Lung (tissue), 12 donors: ENCODE data around the gene CALHM5. TPM values are rescaled to one million over a fixed set of nuclear protein-coding genes. Genes with fewer than 3 reads are reported as not detected.
A peak's percentile ranks its signal among the peaks of the same experiment; 100 is the strongest.

Experiments used
- ATAC-seq: fragments of 200-7000 bp; cut with Tn5 transposase; one replicate; pipeline ENCODE4 v1.9.1; 2020; ENCODE audit warnings: moderate number of reproducible peaks; ENCODE audit not compliant: insufficient read depth, low FRiP score
- DNase-seq, 3 donors: peaks; one replicate each; pipeline ENCODE4 v3.0.0-alpha.2; 2013 to 2017
- H3K27ac ChIP-seq, 2 donors: one replicate each; pipeline ENCODE4 v1.5.1; 2013; ENCODE audit warnings: mild to moderate bottlenecking in 2 of 2, moderate library complexity in 2 of 2, control low read depth in 1 of 2, inconsistent platforms in 1 of 2, low read depth in 1 of 2, low read length in 1 of 2
- H3K27me3 ChIP-seq, 3 donors: one replicate each; pipeline ENCODE4 v1.5.1; 2013; ENCODE audit warnings: low read length in 2 of 3; ENCODE audit not compliant: control insufficient read depth in 3 of 3, insufficient read depth in 3 of 3
- H3K36me3 ChIP-seq, 4 donors: one replicate each; pipeline ENCODE4 v1.5.1; 2013; ENCODE audit warnings: low read length in 4 of 4, mild to moderate bottlenecking in 1 of 4, moderate library complexity in 1 of 4; ENCODE audit not compliant: control insufficient read depth in 4 of 4, insufficient read depth in 4 of 4
- H3K4me1 ChIP-seq, 5 donors: one replicate each; pipeline ENCODE4 v1.5.1; 2013; ENCODE audit warnings: low read length in 5 of 5, mild to moderate bottlenecking in 2 of 5, moderate library complexity in 1 of 5; ENCODE audit not compliant: control insufficient read depth in 5 of 5, insufficient read depth in 5 of 5
- H3K4me3 ChIP-seq: one replicate; pipeline ENCODE4 v1.5.1; 2013; ENCODE audit warnings: mild to moderate bottlenecking, control low read depth, moderate library complexity
- H3K9ac ChIP-seq, 2 donors: one replicate each; pipeline ENCODE4 v1.5.1; 2013; ENCODE audit warnings: low read length in 2 of 2, control low read depth in 1 of 2; ENCODE audit not compliant: insufficient read depth in 1 of 2
- H3K9me3 ChIP-seq, 4 donors: one replicate each; pipeline ENCODE4 v1.5.1; 2013; ENCODE audit warnings: low read length in 3 of 4, mild to moderate bottlenecking in 1 of 4, moderate library complexity in 1 of 4; ENCODE audit not compliant: control insufficient read depth in 4 of 4, insufficient read depth in 3 of 4
- CTCF ChIP-seq: IDR thresholded peaks from 2 replicates; pipeline ENCODE4 v1.5.1; 2012; ENCODE audit warnings: mild to moderate bottlenecking; ENCODE audit errors: control extremely low read depth, extremely low read depth
- WGBS, 2 donors: extraction: QIAGEN DNeasy Blood & Tissue Kit; methylation state at CpG; one replicate each; pipeline ENCODE4 v1.1.7; 2013; 5-methylcytosine and 5-hydroxymethylcytosine counted together
- polyA plus RNA-seq, 2 donors: library from polyadenylated mRNA; stranded (reverse); fragments of 200-250 nt; gene quantifications; one replicate each; pipeline ENCODE4 v1.2.1, GENCODE V29; 2013
- total RNA-seq, 2 donors: library from RNA; depleted of rRNA in 1 of 2; stranded (reverse); fragments of >200 nt in 1 of 2; gene quantifications; one replicate each; pipeline ENCODE4 v1.2.1, GENCODE V29; 2014 to 2021
- donor health status: control.
- donor health status: control.
- donor health status: Bipolar disorder and iron deficiency.
- donor health status: healthy.
- donor health status: DM: yes; HTN: yes; CAD: no.

The CALHM5 gene
- total and polyA plus RNA-seq, 4 donors = 0.41 to 3.0 (median 1.0) TPM

- 93 to 95% methylated on average over 9 of the region's 9 CpGs for WGBS, 2 donors
- ATAC-seq (no peak), DNase-seq (no peak)
- H3K27ac ChIP-seq = no peak overlapping the region
- no peak overlapping the region for H3K4me3 ChIP-seq
- H3K9me3 ChIP-seq = no peaks in the 10 kb centered on the region
- H3K36me3 ChIP-seq = no peaks in the 10 kb centered on the region
- H3K27me3 ChIP-seq = no peaks in the 10 kb centered on the region
- H3K9ac ChIP-seq = no peak overlapping the region
- no peak for TF ChIP-seq CTCF
- peaks cover 0 to 41% (median 2%) of the 10 kb centered on the region in 5 donors for H3K4me1 ChIP-seq
Observed at GRCh38 chr6:116563830-116564229, 52.4 kb downstream of the CALHM5 start.

- Histone ChIP-seq H3K27ac (no peak overlapping the region), H3K36me3 (no peaks in the 10 kb centered on the region), H3K9me3 (no peaks in the 10 kb centered on the region), H3K27me3 (no peaks in the 10 kb centered on the region), H3K9ac (no peak overlapping the region), H3K4me1 (peaks cover 0 to 41% (median 2%) of the 10 kb centered on the region in 5 donors), H3K4me3 (no peak overlapping the region)
- 86 to 92% methylated on average over 7 of the region's 7 CpGs for WGBS, 2 donors
- DNase-seq (no peak), ATAC-seq (no peak)
- TF ChIP-seq CTCF = no peak
Observed at GRCh38 chr6:116564311-116564710, 52.9 kb downstream of the CALHM5 start.

GRCh38 chr6:116564921-116565872 is 53.8 kb downstream of the CALHM5 start:
- no peak overlapping the region for H3K27ac ChIP-seq
- H3K4me3 ChIP-seq = no peak overlapping the region
- no peaks in the 10 kb centered on the region for H3K36me3 ChIP-seq
- no peak for TF ChIP-seq CTCF
- ATAC-seq (peak; percentile 28), DNase-seq (peak; percentile 27 to 38 (median 34))
- no peaks in the 10 kb centered on the region for H3K27me3 ChIP-seq
- 62 to 64% methylated on average over 42 of the region's 42 CpGs for WGBS, 2 donors
- H3K9ac ChIP-seq = peak overlapping the region in 1 of 2 donors; percentile 11
- peaks cover 0 to 45% (median 2%) of the 10 kb centered on the region in 5 donors for H3K4me1 ChIP-seq
- no peaks in the 10 kb centered on the region for H3K9me3 ChIP-seq
